Motor neuron (in vitro differentiated cells): ENCODE data around the gene ISCU. TPM values are rescaled to one million over a fixed set of nuclear protein-coding genes. Genes with fewer than 3 reads are reported as not detected.
"Not testable (repeated sequence)": the region's sequence is repeated elsewhere in the genome, so short reads cannot be mapped to it uniquely, and the experiment has no call there.

Experiments used
- ATAC-seq, 8 experiments: fragments of 200-7000 bp; cut with Tn5 transposase; replicated peaks in 6 of 8; 2 replicates each; pipeline ENCODE4 v1.8.0; 2021; ENCODE audit warnings: mild to moderate bottlenecking in 8 of 8, moderate library complexity in 8 of 8
- H3K27ac ChIP-seq, 2 donors: fragments of 250-450 bp; sonication (Bioruptor Pico); 2 replicates each; pipeline ENCODE4 v1.9.0; 2021; ENCODE audit warnings: antibody characterized with exemption in 2 of 2, mild to moderate bottlenecking in 2 of 2, moderate library complexity in 1 of 2
- H3K4me1 ChIP-seq, 2 donors: fragments of 250-450 bp; sonication (Bioruptor Pico); replicated peaks in 1 of 2; 2 replicates each; pipeline ENCODE4 v1.6.1; 2021; ENCODE audit warnings: antibody characterized with exemption in 2 of 2, mild to moderate bottlenecking in 2 of 2, moderate library complexity in 1 of 2
- H3K4me3 ChIP-seq, 5 donors: fragments of 250-450 bp; sonication (Bioruptor Pico); 2 replicates each; pipeline ENCODE4 v1.9.0; 2021; ENCODE audit warnings: antibody characterized with exemption in 5 of 5, mild to moderate bottlenecking in 5 of 5, moderate library complexity in 4 of 5
- WGBS, 10 experiments: fragments of 450-650 bp; shearing (Covaris generic); methylation state at CpG; one replicate each; pipeline ENCODE4 v1.0.0; 2022; 5-methylcytosine and 5-hydroxymethylcytosine counted together
- in situ Hi-C, 9 experiments: fragments of 400-800 bp; cut with MboI; loops; one replicate each; pipeline ENCODE4 v1.15.0; 2021; ENCODE audit warnings: low sequenced_read_pairs in 9 of 9, low pct_unique_long_range_greater_than_20kb in 2 of 9; ENCODE audit not compliant: unreplicated experiment in 9 of 9
- total RNA-seq, 8 experiments: library from RNA; unstranded; fragments of 300-600 nt; gene quantifications; 2 replicates each; pipeline versions ENCODE4 v1.2.3 to v1.2.4, GENCODE V29; 2022

Gene ISCU
- total RNA-seq, 8 experiments from 2014 or later, result 74.4 to 244 (median 90.2) TPM

DNA sequence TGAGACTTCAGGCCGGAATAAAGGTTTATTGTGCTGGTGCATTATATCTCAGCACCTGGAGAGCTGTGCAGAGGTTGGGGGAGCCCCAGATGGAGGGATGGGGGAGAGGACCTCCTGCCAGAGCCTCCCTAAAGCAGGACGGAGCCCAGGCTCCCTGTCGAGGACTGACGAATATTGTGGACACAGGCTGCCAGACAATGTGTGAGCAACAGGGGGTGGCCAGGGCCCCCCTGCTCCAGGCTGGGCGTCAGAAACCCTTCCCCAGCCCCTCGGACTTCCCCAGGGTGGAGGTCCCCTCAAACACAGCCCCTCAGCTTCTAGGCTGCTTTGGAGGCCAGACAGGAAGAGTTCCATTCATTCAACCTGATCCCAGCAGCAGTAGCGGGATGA lies 27.4 kb downstream of the ISCU start:
- no peak for ATAC-seq
- Histone ChIP-seq H3K4me1 (peaks cover 2 to 15% of the 10 kb centered on the region in 2 donors), H3K27ac (no peak overlapping the region), H3K4me3 (no peak overlapping the region)
- in situ Hi-C loops, result no loop called here
- WGBS, 10 experiments, result 80 to 100% (median 100%) methylated on average over 1 of the region's 7 CpGs; no CpG with 5 or more reads in 6 of the 10 experiments

DNA sequence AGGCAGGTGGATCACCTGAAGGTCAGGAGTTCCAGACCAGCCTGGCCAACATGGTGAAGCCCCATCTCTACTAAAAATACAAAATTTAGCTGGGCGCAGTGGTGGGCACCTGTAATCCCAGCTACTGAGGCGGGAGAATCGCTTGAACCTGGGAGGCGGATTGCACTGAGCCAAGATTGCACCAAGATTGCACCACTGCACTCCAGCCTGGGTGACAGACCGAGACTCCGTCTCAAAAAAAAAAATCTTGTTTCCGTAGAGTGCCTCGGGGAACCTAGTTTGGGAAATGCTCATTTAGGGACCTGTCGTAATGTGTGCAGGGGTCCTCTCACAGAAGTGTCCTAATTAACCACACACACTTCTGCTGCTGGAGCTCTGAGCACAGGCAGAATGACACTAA lies 28.1 kb downstream of the ISCU start:
- in situ Hi-C loops, H3K4me3 ChIP-seq, ATAC-seq, H3K27ac ChIP-seq: not testable (repeated sequence)
- peaks cover 2 to 15% of the 10 kb centered on the region in 2 donors for H3K4me1 ChIP-seq
- WGBS, 10 experiments, result 88 to 100% (median 89%) methylated on average over 2 to 7 of the region's 9 CpGs; no CpG with 5 or more reads in 5 of the 10 experiments

DNA sequence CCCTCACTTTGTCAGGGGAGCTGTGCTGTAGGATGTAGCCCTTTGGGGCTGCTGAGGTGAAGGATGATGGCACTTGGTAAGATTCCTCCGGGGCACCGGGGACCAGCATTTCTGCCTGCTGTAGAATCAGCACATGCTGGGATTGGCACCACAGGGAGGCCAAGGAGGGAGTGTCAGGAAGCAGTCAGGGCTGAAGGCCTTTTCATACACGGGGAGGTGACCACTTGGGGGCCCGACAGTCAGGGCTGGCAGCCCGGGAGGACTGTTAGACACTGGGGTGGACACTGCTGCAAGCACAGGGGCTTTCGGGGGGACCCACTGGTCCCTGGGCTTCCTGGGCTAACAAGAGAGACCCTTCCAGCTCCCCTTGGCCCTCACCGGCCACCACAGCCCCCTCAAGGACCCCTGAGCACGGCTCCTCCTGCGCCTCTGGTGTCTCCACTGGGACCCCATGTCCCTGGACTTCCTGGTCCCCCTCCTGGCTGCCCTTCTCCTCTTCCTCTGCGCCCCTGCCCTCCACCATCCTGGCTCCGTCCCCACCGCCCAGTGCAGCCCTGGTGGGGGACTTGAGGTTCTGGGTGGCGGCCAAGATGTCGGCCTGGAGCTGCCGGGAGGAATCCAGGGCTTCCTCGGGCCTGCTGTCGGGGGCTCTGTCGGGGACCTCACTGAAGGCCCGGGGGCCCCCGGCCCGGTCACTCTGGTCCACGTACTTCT lies 29.0 kb downstream of the ISCU start:
- Histone ChIP-seq H3K4me3 (no peak overlapping the region), H3K4me1 (peaks cover 2 to 15% of the 10 kb centered on the region in 2 donors), H3K27ac (no peak overlapping the region)
- 17 to 100% (median 50%) methylated on average over 1 to 9 of the region's 22 CpGs; no CpG with 5 or more reads in 4 of the 10 experiments for WGBS, 10 experiments
- ATAC-seq, result no peak
- in situ Hi-C loops, result no loop called here

GRCh38 chr12:108592033-108592909 lies 29.9 kb downstream of the ISCU start:
- no peak for ATAC-seq
- no peak overlapping the region for H3K4me3 ChIP-seq
- H3K27ac ChIP-seq, result no peak overlapping the region
- in situ Hi-C loops, result no loop called here
- 93 to 100% (median 100%) methylated on average over 1 to 4 of the region's 25 CpGs; no CpG with 5 or more reads in 2 of the 10 experiments for whole genome bisulfite sequencing, 10 experiments
- peaks cover 2 to 15% of the 10 kb centered on the region in 2 donors for H3K4me1 ChIP-seq

GRCh38 chr12:108594323-108594903 lies 32.0 kb downstream of the ISCU start:
- no peak for ATAC-seq
- peaks cover 2 to 14% of the 10 kb centered on the region in 2 donors for H3K4me1 ChIP-seq
- no peak overlapping the region for H3K27ac ChIP-seq
- H3K4me3 ChIP-seq, result no peak overlapping the region
- WGBS, 10 experiments, result 84 to 100% (median 97%) methylated on average over 3 to 10 of the region's 10 CpGs; no CpG with 5 or more reads in 1 of the 10 experiments
- in situ Hi-C loops, result no loop called here

GRCh38 chr12:108594960-108595710 lies 32.7 kb downstream of the ISCU start:
- Histone ChIP-seq H3K27ac (no peak overlapping the region), H3K4me3 (no peak overlapping the region), H3K4me1 (peaks cover 2 to 14% of the 10 kb centered on the region in 2 donors)
- ATAC-seq, result no peak
- in situ Hi-C loops, result no loop called here
- 72 to 100% (median 94%) methylated on average over 2 to 6 of the region's 7 CpGs; no CpG with 5 or more reads in 1 of the 10 experiments for WGBS, 10 experiments

DNA sequence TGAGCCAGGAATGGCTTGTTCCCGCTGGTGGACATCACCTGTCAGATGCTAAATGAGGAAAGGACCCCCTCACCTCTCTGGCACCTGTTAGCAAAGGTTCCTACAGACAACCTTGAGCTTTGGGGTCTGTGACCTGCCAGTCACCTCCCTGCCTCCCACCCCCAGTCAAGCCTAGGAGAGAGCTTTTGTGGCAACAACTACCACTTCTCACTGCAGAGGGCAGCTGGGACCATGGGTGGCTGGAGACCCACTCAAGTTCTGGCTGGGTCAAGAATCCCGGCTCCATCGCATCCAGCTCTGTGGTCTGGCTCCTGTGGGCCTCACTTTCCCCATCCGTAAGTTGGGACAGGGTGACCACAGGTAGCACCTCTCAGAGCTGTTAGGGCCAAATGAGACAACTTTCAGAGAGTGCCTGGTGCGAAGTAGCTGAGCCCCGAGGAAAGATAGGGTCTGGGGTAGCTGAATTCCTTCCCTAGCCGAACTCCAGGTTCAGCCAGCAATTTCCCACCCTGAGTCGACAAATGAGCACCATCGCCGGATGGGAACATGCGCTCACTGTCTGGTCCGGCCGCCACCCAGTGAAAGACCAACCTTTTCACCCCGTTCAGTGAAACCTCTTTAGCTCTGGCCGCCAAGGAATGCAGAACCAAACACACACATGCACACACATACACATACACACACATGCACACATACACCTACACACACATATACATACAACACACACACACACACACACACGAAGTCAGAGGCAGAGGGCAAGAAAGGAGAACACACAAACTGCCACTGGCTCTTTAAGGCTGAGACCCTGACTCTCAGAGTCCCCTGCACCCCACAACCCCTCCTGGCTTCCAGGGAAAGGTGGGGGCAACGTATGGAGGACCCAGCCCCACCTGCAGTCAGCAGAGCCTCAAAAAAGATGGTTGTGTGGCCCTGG lies 33.6 kb downstream of the ISCU start:
- Histone ChIP-seq H3K4me1 (peaks cover 2 to 14% of the 10 kb centered on the region in 2 donors), H3K4me3 (no peak overlapping the region), H3K27ac (no peak overlapping the region)
- 0 to 96% (median 58%) methylated on average over 1 to 12 of the region's 17 CpGs; no CpG with 5 or more reads in 2 of the 10 experiments for WGBS, 10 experiments
- in situ Hi-C loops, result no loop called here
- ATAC-seq, result no peak

DNA sequence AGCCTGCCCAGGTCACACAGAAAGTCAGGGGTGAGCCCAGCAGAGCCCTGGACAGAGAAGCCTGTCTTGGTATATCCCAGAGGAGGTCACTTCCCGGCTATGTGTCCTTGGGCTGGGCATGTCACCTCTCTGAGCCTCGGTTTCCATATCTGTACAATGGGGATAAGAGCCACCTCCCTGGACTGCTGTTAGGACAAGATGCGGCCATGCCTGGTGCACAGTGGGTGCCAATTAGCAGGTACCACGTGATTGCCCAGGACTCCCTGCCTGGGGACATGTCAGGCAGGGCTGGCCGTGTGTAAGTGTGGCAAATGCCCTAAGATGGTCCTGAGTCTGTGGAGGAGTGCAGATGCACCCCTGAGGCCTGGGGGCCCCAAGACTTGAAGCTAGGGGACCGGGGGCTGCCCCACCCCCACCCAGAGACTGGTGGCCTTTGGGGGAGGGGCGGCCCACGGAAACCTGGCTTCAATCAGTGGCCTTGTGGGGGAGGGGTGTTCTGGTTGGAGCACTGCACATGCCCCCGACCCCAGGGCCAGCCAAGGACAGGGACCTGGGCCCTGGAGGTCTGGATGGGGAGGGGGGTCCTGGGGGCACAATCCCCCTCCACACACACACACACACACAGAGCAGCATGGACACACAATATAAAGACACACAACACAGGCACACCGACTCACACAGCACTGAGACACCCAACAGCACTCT lies 34.6 kb downstream of the ISCU start:
- Histone ChIP-seq H3K27ac (no peak overlapping the region), H3K4me3 (no peak overlapping the region), H3K4me1 (peaks cover 2 to 14% of the 10 kb centered on the region in 2 donors)
- ATAC-seq, result peak in 1 of 8 experiments; percentile 14
- in situ Hi-C loops, result no loop called here
- 25 to 65% (median 63%) methylated on average over 2 to 4 of the region's 10 CpGs; no CpG with 5 or more reads in 7 of the 10 experiments for WGBS, 10 experiments

- peak in 7 of 8 experiments; percentile 24 to 74 (median 45) for ATAC-seq
- 17 to 100% (median 75%) methylated on average over 1 to 2 of the region's 27 CpGs; no CpG with 5 or more reads in 6 of the 10 experiments for WGBS, 10 experiments
- in situ Hi-C loops, result no loop called here
- Histone ChIP-seq H3K27ac (no peak within 1 kb of the TSS), H3K4me1 (peaks cover 2 to 14% of the 10 kb centered on the region in 2 donors), H3K4me3 (no peak within 1 kb of the TSS)
Measured at GRCh38 chr12:108597559-108598471, 35.4 kb downstream of the ISCU start, which contains the start of gene TMEM119. TSS of gene TMEM119 (minus strand) at chr12:108598084. CDS start at chr12:108592383, 5,701 bp downstream.

GRCh38 chr12:108598553-108599250 lies 36.3 kb downstream of the ISCU start:
- Histone ChIP-seq H3K4me1 (peaks cover 0 to 10% of the 10 kb centered on the region in 2 donors), H3K27ac (no peak overlapping the region), H3K4me3 (no peak overlapping the region)
- 80 to 100% (median 92%) methylated on average over 2 to 6 of the region's 11 CpGs; no CpG with 5 or more reads in 4 of the 10 experiments for whole genome bisulfite sequencing, 10 experiments
- no peak for ATAC-seq
- in situ Hi-C loops, result no loop called here
